GM12878 (cell line): ENCODE measurements around the gene NACA2. TPM values are rescaled to one million over a fixed set of nuclear protein-coding genes. Genes with fewer than 3 reads are reported as not detected.
"Not testable (repeated sequence)": the region's sequence is repeated elsewhere in the genome, so short reads cannot be mapped to it uniquely, and the experiment has no call there.

ENCODE experiments used
- ATAC-seq: fragments of 200-7000 bp; cut with Tn5 transposase; 3 replicates; pipeline ENCODE4 v1.9.1; 2020; ENCODE audit warnings: mild to moderate bottlenecking, moderate library complexity
- BruUV-seq: library from RNA; stranded (reverse); fragments of 400-500 nt; replicated peaks from 2 replicates; lab custom pipeline; 2021; lab: Mats Ljungman, UMichigan
- CTCF ChIA-PET: fragments of 300-600 bp; sonication (Branson Sonifier 250); formaldehyde crosslinking; extraction: SDS; loops from one replicate; lab custom pipeline; 2021; ENCODE audit warnings: inconsistent platforms; lab: Yijun Ruan, JAX
- POLR2A ChIA-PET: fragments of 350-600 bp; formaldehyde crosslinking; extraction: SDS; loops from one replicate; lab custom pipeline; 2021; ENCODE audit warnings: inconsistent platforms; lab: Charles Lee
- RAD21 ChIA-PET: fragments of 300-600 bp; sonication (Branson Sonifier 250); formaldehyde crosslinking; loops from one replicate; lab custom pipeline; 2023; ENCODE audit warnings: antibody characterized with exemption; ENCODE audit not compliant: unreplicated experiment; lab: Charles Lee
- SMC1A ChIA-PET: fragments of 300-600 bp; sonication (Branson Sonifier 250); formaldehyde crosslinking; loops from one replicate; lab custom pipeline; 2023; ENCODE audit not compliant: unreplicated experiment, uncharacterized antibody; lab: Charles Lee
- DNase-seq: peaks from one replicate; pipeline ENCODE4 v3.0.0-alpha.2; 2011; ENCODE audit warnings: low read depth, low spot score
- FAIRE-seq: peaks from 3 replicates; lab custom pipeline; 2011; peaks lifted over from hg19 to GRCh38; lab: Jason Lieb, UNC
- H2AFZ ChIP-seq: 2 replicates; pipeline ENCODE4 v1.6.0; 2011; ENCODE audit warnings: low read depth, low read length, control low read depth; ENCODE audit not compliant: control insufficient read depth
- H3K27ac ChIP-seq: 2 replicates; pipeline ENCODE4 v1.5.1; 2011; ENCODE audit warnings: control low read depth; ENCODE audit not compliant: control insufficient read depth, insufficient read depth
- H3K27me3 ChIP-seq, 2 experiments: replicated peaks in 1 of 2; 2 replicates each; pipeline versions ENCODE4 v1.6.0 to v1.6.1; 2011; ENCODE audit warnings: low read length in 1 of 2; ENCODE audit not compliant: control insufficient read depth in 2 of 2, insufficient read depth in 2 of 2
- H3K36me3 ChIP-seq, 2 experiments: 2 replicates each; pipeline ENCODE4 v1.5.1; 2011; ENCODE audit warnings: low read length in 1 of 2; ENCODE audit not compliant: control insufficient read depth in 2 of 2, insufficient read depth in 2 of 2
- H3K4me1 ChIP-seq: 2 replicates; pipeline ENCODE4 v1.6.1; 2011; ENCODE audit warnings: mild to moderate bottlenecking, low read length, moderate library complexity, mixed read lengths; ENCODE audit not compliant: control insufficient read depth, insufficient read depth
- H3K4me2 ChIP-seq: 2 replicates; pipeline ENCODE4 v1.6.0; 2011; ENCODE audit warnings: control low read depth; ENCODE audit not compliant: control insufficient read depth, insufficient read depth
- H3K4me3 ChIP-seq: fragments of 200-600 bp; sonication (generic); 2 replicates; pipeline ENCODE4 v1.5.1; 2016
- H3K79me2 ChIP-seq: 2 replicates; pipeline ENCODE4 v1.6.0; 2011; ENCODE audit warnings: low read length; ENCODE audit not compliant: control insufficient read depth, insufficient read depth
- H3K9ac ChIP-seq: 2 replicates; pipeline ENCODE4 v1.8.0; 2011; ENCODE audit warnings: low read length, control low read depth, mixed read lengths; ENCODE audit not compliant: control insufficient read depth, insufficient read depth
- H3K9me3 ChIP-seq: replicated peaks from 3 replicates; pipeline ENCODE4 v1.5.1; 2011; ENCODE audit warnings: mild to moderate bottlenecking, low read length; ENCODE audit not compliant: control insufficient read depth, insufficient read depth
- H4K20me1 ChIP-seq: 2 replicates; pipeline ENCODE4 v1.6.0; 2011; ENCODE audit not compliant: control insufficient read depth, insufficient read depth
- ELK1 ChIP-seq: IDR thresholded peaks from 2 replicates; pipeline ENCODE4 v1.6.1; 2012; ENCODE audit warnings: low read depth, low read length, improper control_type of control experiment
- HSF1 ChIP-seq: fragments of 150-350 bp; IDR thresholded peaks from 2 replicates; pipeline ENCODE4 v1.6.1; 2014; ENCODE audit warnings: mild to moderate bottlenecking, low read depth, low read length
- IRF5 ChIP-seq: fragments of 450-650 bp; IDR thresholded peaks from 2 replicates; pipeline ENCODE4 v1.6.1; 2017; ENCODE audit warnings: borderline replicate concordance
- NFXL1 ChIP-seq: fragments of 450-650 bp; IDR thresholded peaks from 2 replicates; pipeline ENCODE4 v1.6.1; 2017; ENCODE audit warnings: antibody characterized with exemption, mild to moderate bottlenecking, borderline replicate concordance
- POLR2A ChIP-seq: IDR thresholded peaks from 2 replicates; pipeline ENCODE4 v1.6.1; 2011; ENCODE audit warnings: low read depth, mild to moderate bottlenecking, low read length
- whole genome bisulfite sequencing: methylation state at CpG from one replicate; pipeline ENCODE4 v1.1.6; 2016; ENCODE audit warnings: low lambda C conversion rate; ENCODE audit not compliant: insufficient replicate concordance, insufficient coverage; ENCODE audit errors: missing lambda C conversion rate; 5-methylcytosine and 5-hydroxymethylcytosine counted together
- in situ Hi-C: fragments of 300-500 bp; cut with MboI; formaldehyde crosslinking; loops from 9 replicates; pipeline ENCODE4 v1.14.3; 2018; ENCODE audit warnings: mixed read lengths
- intact Hi-C: fragments of 100-400 bp; cut with micrococcal nuclease; formaldehyde crosslinking; loops from one replicate; pipeline ENCODE4 v1.14.2; 2022; ENCODE audit not compliant: unreplicated experiment
- polyA plus RNA-seq, 11 experiments: library from polyadenylated mRNA; depleted of rRNA in 4 of 11; unstranded in 6 of 11; stranded (reverse) in 5 of 11; fragments of >200 nt; fragmentation: Nextera tagmentation in 4 of 11; fragmentation: Illumina TruSeq in 1 of 11; extraction: Ambion mirVana in 4 of 11; extraction: Trizol in 1 of 11; gene quantifications; 1 replicate in 1 of 11; 2 replicates in 10 of 11; pipeline versions ENCODE4 v1.2.1 to v1.2.3, GENCODE V29; 2011 to 2016; ENCODE audit warnings: inconsistent platforms in 2 of 11, missing spikeins in 2 of 11, low read depth in 1 of 11
- total RNA-seq, 4 experiments: library from RNA; depleted of rRNA in 3 of 4; stranded (reverse); fragments of >200 nt in 3 of 4; fragmentation: Illumina TruSeq in 1 of 4; extraction: Trizol in 1 of 4; gene quantifications; 2 replicates each; pipeline versions ENCODE4 v1.2.1 to v1.2.3, GENCODE V29; 2013 to 2021

Gene NACA2
- total and polyA plus RNA-seq, 10 of the 15 experiments (the other 5 are each of a cell fraction or from before 2014, with no cell fraction given) = 0.16 to 0.68 (median 0.36) TPM; not detected in 4

- TF ChIP-seq ELK1 (no peak), NFXL1 (peak; percentile 58; the same call in 1 of the 2 replicates)
- TF ChIP-seq, all 136 proteins: peak for 1
- BruUV-seq = no TSS peak
- no peaks in the 10 kb centered on the region for H4K20me1 ChIP-seq
- no peaks in the 10 kb centered on the region for H3K9me3 ChIP-seq
- H3K4me1 ChIP-seq = no peaks in the 10 kb centered on the region
- H2AFZ ChIP-seq = no peak overlapping the region
- no peaks in the 10 kb centered on the region for H3K79me2 ChIP-seq
- in situ Hi-C loops = no loop called here
- ChIA-PET POLR2A (no interaction called here), CTCF (interaction anchor here (0.7 to 0.8 kb wide), 2 partner anchors 17 to 21 kb away, joined by 3 read pairs; no protein-coding TSS in a partner anchor), SMC1A (no interaction called here), RAD21 (no interaction called here)
- intact Hi-C loops = no loop called here
- no peak overlapping the region for H3K9ac ChIP-seq
- H3K27me3 ChIP-seq = no peaks in the 10 kb centered on the region; a peak in 1 of 4 replicates
- H3K4me2 ChIP-seq = no peak overlapping the region
- no peak for ATAC-seq
- no peak overlapping the region for H3K27ac ChIP-seq
- no peak for FAIRE-seq
- H3K36me3 ChIP-seq = no peaks in the 10 kb centered on the region
- WGBS = 48% methylated on average over 7 of the region's 7 CpGs
- no peak overlapping the region for H3K4me3 ChIP-seq
- DNase-seq = no peak
These were observed 35.9 kb downstream of the NACA2 start for GRCh38 chr17:61555127-61555566.

- TF ChIP-seq HSF1 (no peak), NFXL1 (peak; percentile 80), POLR2A (no peak), IRF5 (no peak)
- TF ChIP-seq, all 136 proteins: peak for 1
- no peak overlapping the region for H2AFZ ChIP-seq
- H3K27ac ChIP-seq = no peak overlapping the region
- H3K79me2 ChIP-seq = no peaks in the 10 kb centered on the region
- RAD21 ChIA-PET = no interaction called here
- DNase-seq (no peak), FAIRE-seq (no peak), ATAC-seq (no peak)
- CTCF ChIA-PET = interaction anchor here (0.7 to 0.8 kb wide), 3 partner anchors 16 to 22 kb away, joined by 3 read pairs; no protein-coding TSS in a partner anchor
- intact Hi-C loops = no loop called here
- no TSS peak for BruUV-seq
- no peak overlapping the region for H3K4me3 ChIP-seq
- POLR2A ChIA-PET = no interaction called here
- no peak overlapping the region for H3K4me2 ChIP-seq
- SMC1A ChIA-PET = no interaction called here
- no peaks in the 10 kb centered on the region for H3K9me3 ChIP-seq
- no peaks in the 10 kb centered on the region for H3K4me1 ChIP-seq
- in situ Hi-C loops = loop anchor here (5.0 kb wide), 1 partner anchor 132 kb away; no protein-coding TSS in a partner anchor
- H4K20me1 ChIP-seq = no peaks in the 10 kb centered on the region
- 65% methylated on average over 3 of the region's 3 CpGs for WGBS
- no peak overlapping the region for H3K9ac ChIP-seq
- H3K27me3 ChIP-seq = no peaks in the 10 kb centered on the region; a peak in 1 of 4 replicates
- H3K36me3 ChIP-seq = no peaks in the 10 kb centered on the region
These were observed 36.8 kb downstream of the NACA2 start for GRCh38 chr17:61554209-61554608.

DNA sequence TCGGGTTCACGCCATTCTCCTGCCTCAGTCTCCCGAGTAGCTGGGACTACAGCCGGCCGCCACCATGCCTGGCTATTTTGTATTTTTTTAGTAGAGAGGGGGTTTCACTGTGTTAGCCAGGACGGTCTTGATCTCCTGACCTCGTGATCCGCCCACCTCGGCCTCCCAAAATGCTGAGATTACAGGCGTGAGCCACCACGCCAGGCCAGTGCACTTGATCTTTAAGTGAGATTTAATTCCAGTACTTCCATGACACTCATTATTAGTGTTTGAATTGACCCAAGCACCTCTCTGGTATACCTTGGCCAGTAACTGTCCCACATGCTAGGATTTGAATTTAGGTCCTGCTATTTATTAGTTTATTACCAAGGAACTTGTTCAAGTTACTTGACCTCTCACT is 38.5 kb downstream of the NACA2 start:
- H3K27me3 ChIP-seq, DNase-seq, H2AFZ ChIP-seq, H3K4me2 ChIP-seq, H3K27ac ChIP-seq, POLR2A ChIA-PET, FAIRE-seq, H3K9ac ChIP-seq, H3K4me3 ChIP-seq, CTCF ChIA-PET, H3K79me2 ChIP-seq, SMC1A ChIA-PET, H3K9me3 ChIP-seq, BruUV-seq, intact Hi-C loops, ATAC-seq, H3K36me3 ChIP-seq, H3K4me1 ChIP-seq, H4K20me1 ChIP-seq: not testable (repeated sequence)
- RAD21 ChIA-PET = interaction anchor here (2.4 kb wide), 1 partner anchor 140 kb away, joined by 7 read pairs; no protein-coding TSS in a partner anchor
- in situ Hi-C loops = loop anchor here (5.0 kb wide), 1 partner anchor 130 kb away; no protein-coding TSS in a partner anchor
- 45% methylated on average over 11 of the region's 11 CpGs for WGBS
